ENCODE results near the gene MSH5.
"Not testable (repeated sequence)": the region's sequence is repeated elsewhere in the genome, so short reads cannot be mapped to it uniquely, and the experiment has no call there.

The MSH5 gene

DNA sequence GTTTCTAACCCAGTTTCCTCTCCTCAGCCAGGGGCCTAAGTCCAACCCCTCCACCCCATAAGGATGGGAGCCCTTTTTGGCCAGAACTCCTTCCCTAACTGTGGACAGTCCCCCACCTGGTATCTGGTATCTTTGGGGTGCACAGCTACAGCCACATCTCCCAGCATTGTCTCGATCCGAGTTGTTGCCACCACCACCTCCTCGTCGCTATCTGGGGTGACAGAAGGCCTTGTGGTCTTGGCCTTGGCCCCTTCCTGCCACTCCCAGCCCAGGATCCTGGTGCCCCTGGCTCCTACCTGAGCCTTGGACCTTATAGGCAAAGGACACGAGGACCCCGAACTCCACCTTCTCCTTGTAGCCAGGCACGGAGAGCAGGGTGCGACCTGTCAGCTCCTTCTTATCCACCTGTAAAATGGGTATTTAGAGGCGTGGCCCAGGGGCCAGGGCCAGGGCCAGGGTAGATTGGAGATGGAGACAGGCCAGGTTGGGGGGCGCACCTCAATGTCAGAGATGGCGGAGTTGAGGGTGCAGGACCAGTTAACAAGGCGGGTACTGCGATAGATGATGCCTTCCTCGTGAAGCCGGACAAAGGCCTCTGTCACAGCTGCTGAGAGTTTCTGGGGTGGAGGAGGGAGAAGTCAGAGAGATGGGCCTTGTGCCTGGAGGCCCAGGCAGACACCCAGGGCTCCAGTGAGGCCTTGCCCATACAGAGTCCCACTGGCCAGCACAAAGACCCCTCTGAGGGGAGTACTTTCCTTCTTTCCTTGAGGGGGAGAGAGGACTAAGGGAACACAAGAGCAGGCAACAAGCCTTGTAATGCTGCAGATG is 44.5 kb downstream of the MSH5 start:
- no peak for DNase-seq (ENCODE audit: low spot score)
- Histone ChIP-seq H3K4me3 (no peak overlapping the region), H3K27ac (no peak overlapping the region)
- TF ChIP-seq, protein P1, sequence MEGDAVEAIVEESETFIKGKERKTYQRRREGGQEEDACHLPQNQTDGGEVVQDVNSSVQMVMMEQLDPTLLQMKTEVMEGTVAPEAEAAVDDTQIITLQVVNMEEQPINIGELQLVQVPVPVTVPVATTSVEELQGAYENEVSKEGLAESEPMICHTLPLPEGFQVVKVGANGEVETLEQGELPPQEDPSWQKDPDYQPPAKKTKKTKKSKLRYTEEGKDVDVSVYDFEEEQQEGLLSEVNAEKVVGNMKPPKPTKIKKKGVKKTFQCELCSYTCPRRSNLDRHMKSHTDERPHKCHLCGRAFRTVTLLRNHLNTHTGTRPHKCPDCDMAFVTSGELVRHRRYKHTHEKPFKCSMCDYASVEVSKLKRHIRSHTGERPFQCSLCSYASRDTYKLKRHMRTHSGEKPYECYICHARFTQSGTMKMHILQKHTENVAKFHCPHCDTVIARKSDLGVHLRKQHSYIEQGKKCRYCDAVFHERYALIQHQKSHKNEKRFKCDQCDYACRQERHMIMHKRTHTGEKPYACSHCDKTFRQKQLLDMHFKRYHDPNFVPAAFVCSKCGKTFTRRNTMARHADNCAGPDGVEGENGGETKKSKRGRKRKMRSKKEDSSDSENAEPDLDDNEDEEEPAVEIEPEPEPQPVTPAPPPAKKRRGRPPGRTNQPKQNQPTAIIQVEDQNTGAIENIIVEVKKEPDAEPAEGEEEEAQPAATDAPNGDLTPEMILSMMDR (IDR thresholded peaks at IDR 0.05): no peak

DNA sequence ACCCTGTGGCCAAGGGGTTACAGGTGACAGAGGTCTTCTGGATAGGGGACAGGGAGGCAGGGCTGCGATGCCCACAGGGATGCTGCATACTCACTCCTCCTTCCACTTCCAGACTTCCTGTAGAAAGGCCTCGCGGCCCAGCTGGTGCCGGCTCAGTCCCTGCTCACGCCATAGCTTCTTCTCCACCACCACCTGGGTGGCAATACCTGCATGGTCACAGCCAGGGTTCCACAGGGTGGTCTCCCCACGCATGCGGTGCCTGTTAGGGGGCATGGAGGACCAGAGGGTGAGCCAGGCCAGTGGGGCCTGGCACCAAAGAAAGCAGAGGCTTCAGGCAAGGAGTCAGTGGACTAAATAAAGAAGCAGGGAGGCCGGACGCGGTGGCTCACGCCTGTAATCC is 45.7 kb downstream of the MSH5 start:
- no peak overlapping the region for H3K27ac ChIP-seq
- DNase-seq (ENCODE audit: low spot score): no peak
- TF ChIP-seq, protein P1 (IDR thresholded peaks at IDR 0.05): no peak
- no peak overlapping the region for H3K4me3 ChIP-seq

GRCh38 chr6:31791324-31792089 is 51.7 kb downstream of the MSH5 start:
- DNase-seq (ENCODE audit: low spot score): peak; percentile 70
- TF ChIP-seq, protein P1 (IDR thresholded peaks at IDR 0.05): no peak
- H3K4me3 ChIP-seq: no peak overlapping the region
- H3K27ac ChIP-seq: no peak overlapping the region

GRCh38 chr6:31792090-31792374 is 52.2 kb downstream of the MSH5 start:
- DNase-seq (ENCODE audit: low spot score): no peak
- Histone ChIP-seq H3K27ac (no peak overlapping the region), H3K4me3 (no peak overlapping the region)
- TF ChIP-seq, protein P1 (IDR thresholded peaks at IDR 0.05): no peak

DNA sequence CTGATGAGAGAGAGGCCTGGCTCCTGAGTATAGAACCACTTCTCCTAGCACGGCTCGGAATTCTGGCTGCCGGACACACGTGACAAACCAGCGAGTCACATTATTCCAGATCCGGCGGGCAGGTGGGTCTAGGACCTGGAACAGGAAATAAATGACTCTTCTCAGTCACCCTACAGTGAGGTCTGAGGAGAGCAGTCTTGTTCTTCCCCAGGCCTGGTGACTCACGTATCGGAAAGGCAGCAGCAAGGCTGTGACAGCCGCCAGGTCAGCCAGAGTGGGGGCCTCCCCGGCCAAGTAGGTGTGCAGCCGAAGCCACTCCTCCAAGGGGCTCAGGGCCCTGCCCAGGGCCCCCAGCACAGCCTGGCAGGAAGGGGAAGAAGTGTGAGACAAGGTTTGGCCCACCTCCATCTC is 53.0 kb downstream of the MSH5 start:
- Histone ChIP-seq H3K4me3 (no peak overlapping the region), H3K27ac (no peak overlapping the region)
- no peak for DNase-seq (ENCODE audit: low spot score)
- TF ChIP-seq, protein P1 (IDR thresholded peaks at IDR 0.05): no peak

DNA sequence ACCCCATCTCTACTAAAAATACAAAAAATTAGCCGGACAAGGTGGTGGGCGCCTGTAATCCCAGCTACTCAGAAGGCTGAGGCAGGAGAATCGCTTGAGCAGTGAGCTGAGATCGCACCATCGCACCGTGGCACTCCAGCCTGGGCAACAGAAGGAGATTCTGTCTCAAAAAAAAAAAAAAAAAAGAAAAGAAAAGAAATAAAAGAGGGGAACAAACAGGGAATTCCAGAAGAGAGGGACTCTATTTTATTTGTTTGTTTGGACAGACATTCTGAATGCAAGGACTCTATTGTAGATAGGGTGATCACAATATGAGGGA is 54.1 kb downstream of the MSH5 start:
- not testable (repeated sequence) for DNase-seq (ENCODE audit: low spot score)
- H3K27ac ChIP-seq: peak overlapping the region; percentile 91 to 97
- peak overlapping the region; percentile 94 for H3K4me3 ChIP-seq

DNA sequence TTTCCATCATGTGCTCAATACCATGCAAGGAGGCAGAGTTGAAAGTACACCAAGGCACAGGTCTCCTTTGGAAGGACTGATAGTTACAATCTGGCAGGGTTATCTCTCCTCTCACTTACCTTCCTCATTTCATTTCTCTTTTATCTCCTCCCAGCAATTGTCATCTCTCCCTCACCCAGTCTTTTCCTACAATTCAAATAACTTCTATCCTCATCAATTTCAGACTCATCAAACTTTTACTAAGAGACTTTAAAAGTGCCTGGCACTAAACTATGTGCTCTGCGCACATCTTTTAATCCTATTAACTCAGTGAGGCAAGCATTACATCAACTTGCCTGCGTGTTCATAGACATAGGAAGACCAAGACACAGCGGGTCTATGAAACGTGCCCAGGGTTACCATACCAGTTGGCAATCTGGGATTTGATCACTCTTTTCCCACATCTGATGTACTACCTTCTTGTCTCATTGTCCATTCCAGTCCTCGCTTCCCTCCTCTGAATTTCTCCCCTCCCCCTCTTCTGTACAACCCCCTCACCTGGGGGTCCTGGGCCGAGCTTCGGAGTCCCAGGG is 54.6 kb downstream of the MSH5 start:
- DNase-seq (ENCODE audit: low spot score): no peak
- Histone ChIP-seq H3K4me3 (peak overlapping the region; percentile 94), H3K27ac (peak overlapping the region; percentile 91 to 97)
- TF ChIP-seq, protein P1 (IDR thresholded peaks at IDR 0.05): no peak
